PC-3 (cell line): ENCODE measurements around the gene CRHR2.

Source experiments
- CTCF ChIP-seq: fragments of 300-600 bp; sonication (generic); conservative IDR thresholded peaks from 2 replicates; pipeline ENCODE4 v1.5.1; 2017; ENCODE audit warnings: antibody characterized with exemption, low read depth, mild to moderate bottlenecking, low read length
- EZH2phosphoT487 ChIP-seq: fragments of 300-600 bp; sonication (generic); IDR thresholded peaks from 2 replicates; pipeline ENCODE4 v1.6.1; 2018; ENCODE audit warnings: mild to moderate bottlenecking, antibody characterized with exemption, low read length, borderline replicate concordance

GRCh38 chr7:30679664-30680063 lies 2.6 kb downstream of the CRHR2 start:
- TF ChIP-seq EZH2phosphoT487 = no peak
- no peak for TF ChIP-seq CTCF
